ENCODE results near the gene FCHO2. TPM values are rescaled to one million over a fixed set of nuclear protein-coding genes. Genes with fewer than 3 reads are reported as not detected.

The FCHO2 gene
- total and polyA plus RNA-seq, 2 of the 8 experiments (the other 6 are each of a cell fraction or from before 2014, with no cell fraction given), result 4.3 to 15.7 TPM

GRCh38 chr5:73131711-73132425 lies 176.0 kb downstream of the FCHO2 start (continued):
- TF ChIP-seq, protein P1, sequence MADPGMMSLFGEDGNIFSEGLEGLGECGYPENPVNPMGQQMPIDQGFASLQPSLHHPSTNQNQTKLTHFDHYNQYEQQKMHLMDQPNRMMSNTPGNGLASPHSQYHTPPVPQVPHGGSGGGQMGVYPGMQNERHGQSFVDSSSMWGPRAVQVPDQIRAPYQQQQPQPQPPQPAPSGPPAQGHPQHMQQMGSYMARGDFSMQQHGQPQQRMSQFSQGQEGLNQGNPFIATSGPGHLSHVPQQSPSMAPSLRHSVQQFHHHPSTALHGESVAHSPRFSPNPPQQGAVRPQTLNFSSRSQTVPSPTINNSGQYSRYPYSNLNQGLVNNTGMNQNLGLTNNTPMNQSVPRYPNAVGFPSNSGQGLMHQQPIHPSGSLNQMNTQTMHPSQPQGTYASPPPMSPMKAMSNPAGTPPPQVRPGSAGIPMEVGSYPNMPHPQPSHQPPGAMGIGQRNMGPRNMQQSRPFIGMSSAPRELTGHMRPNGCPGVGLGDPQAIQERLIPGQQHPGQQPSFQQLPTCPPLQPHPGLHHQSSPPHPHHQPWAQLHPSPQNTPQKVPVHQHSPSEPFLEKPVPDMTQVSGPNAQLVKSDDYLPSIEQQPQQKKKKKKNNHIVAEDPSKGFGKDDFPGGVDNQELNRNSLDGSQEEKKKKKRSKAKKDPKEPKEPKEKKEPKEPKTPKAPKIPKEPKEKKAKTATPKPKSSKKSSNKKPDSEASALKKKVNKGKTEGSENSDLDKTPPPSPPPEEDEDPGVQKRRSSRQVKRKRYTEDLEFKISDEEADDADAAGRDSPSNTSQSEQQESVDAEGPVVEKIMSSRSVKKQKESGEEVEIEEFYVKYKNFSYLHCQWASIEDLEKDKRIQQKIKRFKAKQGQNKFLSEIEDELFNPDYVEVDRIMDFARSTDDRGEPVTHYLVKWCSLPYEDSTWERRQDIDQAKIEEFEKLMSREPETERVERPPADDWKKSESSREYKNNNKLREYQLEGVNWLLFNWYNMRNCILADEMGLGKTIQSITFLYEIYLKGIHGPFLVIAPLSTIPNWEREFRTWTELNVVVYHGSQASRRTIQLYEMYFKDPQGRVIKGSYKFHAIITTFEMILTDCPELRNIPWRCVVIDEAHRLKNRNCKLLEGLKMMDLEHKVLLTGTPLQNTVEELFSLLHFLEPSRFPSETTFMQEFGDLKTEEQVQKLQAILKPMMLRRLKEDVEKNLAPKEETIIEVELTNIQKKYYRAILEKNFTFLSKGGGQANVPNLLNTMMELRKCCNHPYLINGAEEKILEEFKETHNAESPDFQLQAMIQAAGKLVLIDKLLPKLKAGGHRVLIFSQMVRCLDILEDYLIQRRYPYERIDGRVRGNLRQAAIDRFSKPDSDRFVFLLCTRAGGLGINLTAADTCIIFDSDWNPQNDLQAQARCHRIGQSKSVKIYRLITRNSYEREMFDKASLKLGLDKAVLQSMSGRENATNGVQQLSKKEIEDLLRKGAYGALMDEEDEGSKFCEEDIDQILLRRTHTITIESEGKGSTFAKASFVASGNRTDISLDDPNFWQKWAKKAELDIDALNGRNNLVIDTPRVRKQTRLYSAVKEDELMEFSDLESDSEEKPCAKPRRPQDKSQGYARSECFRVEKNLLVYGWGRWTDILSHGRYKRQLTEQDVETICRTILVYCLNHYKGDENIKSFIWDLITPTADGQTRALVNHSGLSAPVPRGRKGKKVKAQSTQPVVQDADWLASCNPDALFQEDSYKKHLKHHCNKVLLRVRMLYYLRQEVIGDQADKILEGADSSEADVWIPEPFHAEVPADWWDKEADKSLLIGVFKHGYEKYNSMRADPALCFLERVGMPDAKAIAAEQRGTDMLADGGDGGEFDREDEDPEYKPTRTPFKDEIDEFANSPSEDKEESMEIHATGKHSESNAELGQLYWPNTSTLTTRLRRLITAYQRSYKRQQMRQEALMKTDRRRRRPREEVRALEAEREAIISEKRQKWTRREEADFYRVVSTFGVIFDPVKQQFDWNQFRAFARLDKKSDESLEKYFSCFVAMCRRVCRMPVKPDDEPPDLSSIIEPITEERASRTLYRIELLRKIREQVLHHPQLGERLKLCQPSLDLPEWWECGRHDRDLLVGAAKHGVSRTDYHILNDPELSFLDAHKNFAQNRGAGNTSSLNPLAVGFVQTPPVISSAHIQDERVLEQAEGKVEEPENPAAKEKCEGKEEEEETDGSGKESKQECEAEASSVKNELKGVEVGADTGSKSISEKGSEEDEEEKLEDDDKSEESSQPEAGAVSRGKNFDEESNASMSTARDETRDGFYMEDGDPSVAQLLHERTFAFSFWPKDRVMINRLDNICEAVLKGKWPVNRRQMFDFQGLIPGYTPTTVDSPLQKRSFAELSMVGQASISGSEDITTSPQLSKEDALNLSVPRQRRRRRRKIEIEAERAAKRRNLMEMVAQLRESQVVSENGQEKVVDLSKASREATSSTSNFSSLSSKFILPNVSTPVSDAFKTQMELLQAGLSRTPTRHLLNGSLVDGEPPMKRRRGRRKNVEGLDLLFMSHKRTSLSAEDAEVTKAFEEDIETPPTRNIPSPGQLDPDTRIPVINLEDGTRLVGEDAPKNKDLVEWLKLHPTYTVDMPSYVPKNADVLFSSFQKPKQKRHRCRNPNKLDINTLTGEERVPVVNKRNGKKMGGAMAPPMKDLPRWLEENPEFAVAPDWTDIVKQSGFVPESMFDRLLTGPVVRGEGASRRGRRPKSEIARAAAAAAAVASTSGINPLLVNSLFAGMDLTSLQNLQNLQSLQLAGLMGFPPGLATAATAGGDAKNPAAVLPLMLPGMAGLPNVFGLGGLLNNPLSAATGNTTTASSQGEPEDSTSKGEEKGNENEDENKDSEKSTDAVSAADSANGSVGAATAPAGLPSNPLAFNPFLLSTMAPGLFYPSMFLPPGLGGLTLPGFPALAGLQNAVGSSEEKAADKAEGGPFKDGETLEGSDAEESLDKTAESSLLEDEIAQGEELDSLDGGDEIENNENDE (IDR thresholded peaks at IDR 0.05; ENCODE audit: insufficient replicate concordance, low read length), result no peak
- no peak for TF ChIP-seq EP300 (IDR thresholded peaks at IDR 0.05; ENCODE audit: borderline replicate concordance in 1 of 2, low read depth in 2 of 2, low read length in 2 of 2)
- TF ChIP-seq CBX8 (IDR thresholded peaks at IDR 0.05; ENCODE audit: borderline replicate concordance, low read depth, low read length), result no peak
- no peak for TF ChIP-seq RNF2 (IDR thresholded peaks at IDR 0.05; ENCODE audit: borderline replicate concordance, low read depth, low read length, missing control alignments, poor library complexity, severe bottlenecking)
- no peak for TF ChIP-seq JUN (IDR thresholded peaks at IDR 0.05; ENCODE audit: low read depth, low read length)
- TF ChIP-seq ZNF274 (IDR thresholded peaks at IDR 0.05; ENCODE audit: borderline replicate concordance, extremely low read depth, low read length), result no peak
- TF ChIP-seq SP1 (IDR thresholded peaks at IDR 0.05; ENCODE audit: low read depth, low read length), result no peak
- TF ChIP-seq NRF1 (IDR thresholded peaks at IDR 0.05; ENCODE audit: low read depth, low read length), result no peak
- TF ChIP-seq CREB1 (IDR thresholded peaks at IDR 0.05), result no peak
